Naive thymus-derived CD4-positive, alpha-beta T cell (primary cell): ENCODE data around the gene CACNA1G. TPM values are rescaled to one million over a fixed set of nuclear protein-coding genes. Genes with fewer than 3 reads are reported as not detected.

Source experiments
- ATAC-seq: fragments of 150-1000 bp; cut with Tn5 transposase; 2 replicates; pipeline ENCODE4 v1.10.0; 2021; ENCODE audit warnings: mild to moderate bottlenecking, moderate library complexity
- CTCF ChIA-PET: fragments of 350-600 bp; sonication (Branson Sonifier 250); formaldehyde crosslinking; loops from one replicate; lab custom pipeline; 2021; ENCODE audit warnings: antibody characterized with exemption; lab: Charles Lee
- POLR2A ChIA-PET: fragments of 350-600 bp; sonication (Branson Sonifier 250); formaldehyde crosslinking; loops from one replicate; lab custom pipeline; 2021; ENCODE audit warnings: antibody characterized with exemption, inconsistent platforms; lab: Charles Lee
- DNase-seq, 9 donors: peaks; one replicate each; pipeline versions ENCODE4 v3.0.0 to v3.0.0-alpha.2; 2020 to 2022; ENCODE audit warnings: mixed read lengths in 1 of 9
- H3K27ac ChIP-seq: one replicate; pipeline ENCODE4 v1.7.0; 2013; ENCODE audit warnings: mild to moderate bottlenecking, low read depth, low read length, moderate library complexity
- H3K27me3 ChIP-seq, 2 donors: one replicate each; pipeline ENCODE4 v1.7.0; 2013; ENCODE audit warnings: low read length in 2 of 2, mild to moderate bottlenecking in 2 of 2, moderate library complexity in 2 of 2; ENCODE audit not compliant: control insufficient read depth in 2 of 2, insufficient read depth in 2 of 2
- H3K36me3 ChIP-seq, 3 experiments: 1 replicate in 2 of 3; 2 replicates in 1 of 3; pipeline ENCODE4 v1.7.0; 2013; ENCODE audit warnings: low read length in 3 of 3, mild to moderate bottlenecking in 3 of 3, moderate library complexity in 1 of 3; ENCODE audit not compliant: insufficient read depth in 3 of 3, control insufficient read depth in 2 of 3
- H3K4me1 ChIP-seq, 2 donors: one replicate each; pipeline ENCODE4 v1.7.0; 2013; ENCODE audit warnings: low read length in 2 of 2, mild to moderate bottlenecking in 2 of 2, moderate library complexity in 1 of 2; ENCODE audit not compliant: control insufficient read depth in 2 of 2, insufficient read depth in 2 of 2
- H3K4me3 ChIP-seq: 2 replicates; pipeline ENCODE4 v1.7.0; 2013; ENCODE audit warnings: mild to moderate bottlenecking, low read length
- H3K9me3 ChIP-seq, 3 experiments: 1 replicate in 2 of 3; 2 replicates in 1 of 3; pipeline ENCODE4 v1.7.0; 2013; ENCODE audit warnings: low read length in 3 of 3; ENCODE audit not compliant: control insufficient read depth in 2 of 3
- H3K27ac Mint-ChIP-seq, 9 donors: one replicate each; pipeline ENCODE4 v1.8.0; 2020 to 2022; ENCODE audit warnings: mixed read lengths in 9 of 9, mild to moderate bottlenecking in 8 of 9, moderate library complexity in 5 of 9, inconsistent platforms in 2 of 9
- H3K27me3 Mint-ChIP-seq, 5 donors: one replicate each; pipeline ENCODE4 v1.8.0; 2021 to 2022; ENCODE audit warnings: mixed read lengths in 5 of 5, mild to moderate bottlenecking in 1 of 5
- H3K36me3 Mint-ChIP-seq, 5 donors: one replicate each; pipeline ENCODE4 v1.8.0; 2020 to 2022; ENCODE audit warnings: mixed read lengths in 5 of 5, mild to moderate bottlenecking in 3 of 5, inconsistent platforms in 1 of 5
- H3K4me1 Mint-ChIP-seq, 7 donors: one replicate each; pipeline ENCODE4 v1.8.0; 2020 to 2022; ENCODE audit warnings: mixed read lengths in 7 of 7, mild to moderate bottlenecking in 3 of 7, inconsistent platforms in 1 of 7
- H3K4me3 Mint-ChIP-seq, 10 donors: one replicate each; pipeline ENCODE4 v1.8.0; 2020 to 2022; ENCODE audit warnings: mild to moderate bottlenecking in 10 of 10, mixed read lengths in 10 of 10, moderate library complexity in 6 of 10, inconsistent platforms in 2 of 10
- H3K9me3 Mint-ChIP-seq, 11 donors: one replicate each; pipeline ENCODE4 v1.8.0; 2020 to 2022; ENCODE audit warnings: mixed read lengths in 11 of 11, mild to moderate bottlenecking in 4 of 11, inconsistent platforms in 1 of 11, moderate library complexity in 1 of 11
- intact Hi-C, 2 donors: fragments of 100-400 bp; cut with micrococcal nuclease; formaldehyde crosslinking; loops; one replicate each; pipeline ENCODE4 v1.15.1; 2023
- polyA plus RNA-seq, 2 donors: library from polyadenylated mRNA; unstranded; fragments of 300-500 nt; fragmentation: Illumina TruSeq; gene quantifications; one replicate each; pipeline ENCODE4 v1.2.3, GENCODE V29; 2021
- total RNA-seq, 6 experiments: library from RNA in 5 of 6; stranded (reverse) in 5 of 6; gene quantifications; 1 replicate in 5 of 6; 2 replicates in 1 of 6; pipeline ENCODE4 v1.2.3 and lab custom pipeline; 2021 to 2026

The CACNA1G gene
- total and polyA plus RNA-seq, 7 experiments from 2014 or later, result not detected

GRCh38 chr17:50573866-50574611 is 13.5 kb downstream of the CACNA1G start:
- no peak overlapping the region for H3K4me3 Mint-ChIP-seq
- Histone ChIP-seq H3K27ac (no peak overlapping the region), H3K9me3 (no peaks in the 10 kb centered on the region), H3K4me3 (no peak overlapping the region), H3K4me1 (no peaks in the 10 kb centered on the region), H3K36me3 (no peaks in the 10 kb centered on the region), H3K27me3 (no peaks in the 10 kb centered on the region)
- peaks cover 0 to 17% (median 5%) of the 10 kb centered on the region in 5 donors for H3K27me3 Mint-ChIP-seq
- H3K36me3 Mint-ChIP-seq, result no peaks in the 10 kb centered on the region
- peaks cover 0 to 2% (median 0%) of the 10 kb centered on the region in 11 donors for H3K9me3 Mint-ChIP-seq
- intact Hi-C loops, result no loop called here
- ChIA-PET POLR2A (no interaction called here), CTCF (no interaction called here)
- no peak for DNase-seq
- peak overlapping the region in 1 of 9 donors; percentile 12 for H3K27ac Mint-ChIP-seq
- ATAC-seq, result no peak
- H3K4me1 Mint-ChIP-seq, result peaks cover 0 to 4% (median 0%) of the 10 kb centered on the region in 7 donors

GRCh38 chr17:50575581-50576210 is 15.2 kb downstream of the CACNA1G start:
- intact Hi-C loops, result no loop called here
- no peak overlapping the region for H3K27ac ChIP-seq
- POLR2A ChIA-PET, result no interaction called here
- CTCF ChIA-PET, result interaction anchor here (1.0 kb wide), 1 partner anchor 61 kb away, joined by 3 read pairs; no protein-coding TSS in a partner anchor
- H3K4me1 ChIP-seq, result no peaks in the 10 kb centered on the region
- Mint-ChIP-seq H3K27ac (no peak overlapping the region), H3K4me1 (peaks cover 0 to 4% (median 0%) of the 10 kb centered on the region in 7 donors), H3K4me3 (no peak overlapping the region), H3K36me3 (no peaks in the 10 kb centered on the region), H3K9me3 (peaks cover 0 to 2% (median 0%) of the 10 kb centered on the region in 11 donors), H3K27me3 (peaks cover 0 to 13% (median 9%) of the 10 kb centered on the region in 5 donors)
- no peak for ATAC-seq
- no peaks in the 10 kb centered on the region for H3K27me3 ChIP-seq
- no peaks in the 10 kb centered on the region for H3K9me3 ChIP-seq
- DNase-seq, result no peak
- H3K4me3 ChIP-seq, result no peak overlapping the region
- no peaks in the 10 kb centered on the region for H3K36me3 ChIP-seq

GRCh38 chr17:50576864-50577263 is 16.3 kb downstream of the CACNA1G start:
- Mint-ChIP-seq H3K27ac (no peak overlapping the region), H3K27me3 (peaks cover 0 to 13% (median 9%) of the 10 kb centered on the region in 5 donors), H3K4me1 (peaks cover 0 to 3% (median 0%) of the 10 kb centered on the region in 7 donors), H3K36me3 (no peaks in the 10 kb centered on the region), H3K9me3 (peaks cover 0 to 2% (median 0%) of the 10 kb centered on the region in 11 donors), H3K4me3 (no peak overlapping the region)
- Histone ChIP-seq H3K4me3 (no peak overlapping the region), H3K27ac (no peak overlapping the region), H3K4me1 (no peaks in the 10 kb centered on the region), H3K27me3 (no peaks in the 10 kb centered on the region), H3K36me3 (no peaks in the 10 kb centered on the region), H3K9me3 (no peaks in the 10 kb centered on the region)
- ChIA-PET POLR2A (no interaction called here), CTCF (no interaction called here)
- DNase-seq (no peak), ATAC-seq (no peak)
- intact Hi-C loops, result no loop called here

GRCh38 chr17:50577451-50577954 is 17.0 kb downstream of the CACNA1G start:
- Mint-ChIP-seq H3K36me3 (no peaks in the 10 kb centered on the region), H3K4me1 (peaks cover 0 to 2% (median 0%) of the 10 kb centered on the region in 7 donors), H3K27me3 (peaks cover 3 to 13% (median 9%) of the 10 kb centered on the region in 5 donors), H3K27ac (no peak overlapping the region), H3K4me3 (no peak overlapping the region), H3K9me3 (peaks cover 0 to 2% (median 0%) of the 10 kb centered on the region in 11 donors)
- no peak overlapping the region for H3K4me3 ChIP-seq
- DNase-seq (no peak), ATAC-seq (no peak)
- ChIA-PET POLR2A (no interaction called here), CTCF (no interaction called here)
- no peaks in the 10 kb centered on the region for H3K4me1 ChIP-seq
- H3K9me3 ChIP-seq, result no peaks in the 10 kb centered on the region
- H3K27ac ChIP-seq, result no peak overlapping the region
- no peaks in the 10 kb centered on the region for H3K36me3 ChIP-seq
- no peaks in the 10 kb centered on the region for H3K27me3 ChIP-seq
- intact Hi-C loops, result no loop called here

- ATAC-seq, result no peak
- H3K4me1 ChIP-seq, result no peaks in the 10 kb centered on the region
- Mint-ChIP-seq H3K27ac (no peak overlapping the region), H3K4me3 (no peak overlapping the region), H3K27me3 (peaks cover 6 to 16% (median 9%) of the 10 kb centered on the region in 5 donors), H3K36me3 (no peaks in the 10 kb centered on the region), H3K4me1 (peaks cover 0 to 2% (median 0%) of the 10 kb centered on the region in 7 donors), H3K9me3 (peaks cover 0 to 2% (median 0%) of the 10 kb centered on the region in 11 donors)
- H3K4me3 ChIP-seq, result no peak overlapping the region
- H3K36me3 ChIP-seq, result no peaks in the 10 kb centered on the region
- DNase-seq, result no peak
- ChIA-PET CTCF (no interaction called here), POLR2A (no interaction called here)
- H3K9me3 ChIP-seq, result no peaks in the 10 kb centered on the region
- no peaks in the 10 kb centered on the region for H3K27me3 ChIP-seq
- H3K27ac ChIP-seq, result no peak overlapping the region
- intact Hi-C loops, result no loop called here
Measured at GRCh38 chr17:50578173-50578572, 17.7 kb downstream of the CACNA1G start.

- CTCF ChIA-PET, result no interaction called here
- H3K36me3 ChIP-seq, result no peaks in the 10 kb centered on the region
- Mint-ChIP-seq H3K27ac (no peak overlapping the region), H3K9me3 (peaks cover 0 to 2% (median 0%) of the 10 kb centered on the region in 11 donors), H3K36me3 (no peaks in the 10 kb centered on the region), H3K4me1 (peaks cover 0 to 2% (median 0%) of the 10 kb centered on the region in 7 donors), H3K4me3 (no peak overlapping the region), H3K27me3 (peaks cover 6 to 26% (median 13%) of the 10 kb centered on the region in 5 donors)
- no peak for DNase-seq
- intact Hi-C loops, result no loop called here
- H3K4me3 ChIP-seq, result no peak overlapping the region
- no peaks in the 10 kb centered on the region for H3K27me3 ChIP-seq
- POLR2A ChIA-PET, result no interaction called here
- no peak overlapping the region for H3K27ac ChIP-seq
- ATAC-seq, result no peak
- H3K9me3 ChIP-seq, result no peaks in the 10 kb centered on the region
- no peaks in the 10 kb centered on the region for H3K4me1 ChIP-seq
Measured at GRCh38 chr17:50579399-50579798, 18.9 kb downstream of the CACNA1G start.
